DMS 273 (cell line): Measurements from ENCODE around the gene RAET1G.
A peak's percentile ranks its signal among the peaks of the same experiment; 100 is the strongest.
"Not testable (repeated sequence)": the region's sequence is repeated elsewhere in the genome, so short reads cannot be mapped to it uniquely, and the experiment has no call there.

Experiments used
- DNase-seq: peaks from one replicate; lab custom pipeline; 2025; ENCODE audit not compliant: unreplicated experiment; lab: John Stamatoyannopoulos, UW

RAET1G gene

GRCh38 chr6:149897855-149898744 lies 24.8 kb downstream of the RAET1G start, which contains the start of gene RAET1E:
Gene RAET1E (minus strand): TSS chr6:149898113. CDS start chr6:149890901, 7,212 bp downstream.
- peak; percentile 18 for DNase-seq

GRCh38 chr6:149897015-149897697 lies 25.8 kb downstream of the RAET1G start:
- peak; percentile 14 for DNase-seq

DNA sequence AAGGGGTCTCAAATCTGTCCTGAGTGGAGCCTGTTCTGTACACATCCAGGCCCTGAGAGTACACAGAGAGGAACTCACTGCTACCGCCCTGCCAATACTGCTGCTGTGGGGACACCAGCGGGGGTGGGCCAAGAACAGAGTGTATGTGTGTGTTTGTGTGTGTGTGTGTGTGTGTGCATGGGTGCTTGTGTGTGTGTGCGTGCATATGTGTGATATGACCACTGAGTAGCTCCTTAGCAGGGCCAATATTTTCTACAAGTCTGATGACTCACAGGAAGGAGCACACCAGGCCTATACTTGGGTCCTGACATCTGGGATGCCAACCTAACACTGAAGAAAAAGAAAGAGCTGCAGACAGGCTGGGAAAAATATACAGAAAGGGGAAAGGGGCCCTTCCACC lies 26.4 kb downstream of the RAET1G start:
- DNase-seq = no peak

DNA sequence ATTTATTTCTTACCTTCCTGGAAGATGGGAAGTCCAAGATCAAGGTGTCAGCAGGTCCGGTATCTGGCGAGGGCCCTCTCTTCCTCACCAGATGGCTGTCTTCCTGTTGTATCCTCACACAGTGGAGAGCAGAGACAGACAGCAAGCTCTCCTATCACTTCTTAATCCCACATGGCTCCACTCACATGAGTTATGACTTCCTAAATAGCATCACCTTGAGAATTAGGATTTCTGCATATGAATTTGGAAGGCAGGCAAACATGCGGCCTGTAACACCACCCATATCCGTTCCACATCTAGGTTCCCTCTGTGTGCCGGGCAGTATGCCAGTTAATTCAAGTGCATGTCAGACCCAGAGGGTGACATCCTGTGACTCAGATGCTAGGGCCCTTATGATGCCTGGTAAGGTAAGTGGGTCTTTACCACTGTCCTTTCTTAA lies 27.1 kb downstream of the RAET1G start:
- peak; percentile 44 for DNase-seq

GRCh38 chr6:149895048-149895590 lies 27.8 kb downstream of the RAET1G start:
- no peak for DNase-seq

GRCh38 chr6:149891864-149892263 lies 31.1 kb downstream of the RAET1G start:
- DNase-seq = not testable (repeated sequence)

DNA sequence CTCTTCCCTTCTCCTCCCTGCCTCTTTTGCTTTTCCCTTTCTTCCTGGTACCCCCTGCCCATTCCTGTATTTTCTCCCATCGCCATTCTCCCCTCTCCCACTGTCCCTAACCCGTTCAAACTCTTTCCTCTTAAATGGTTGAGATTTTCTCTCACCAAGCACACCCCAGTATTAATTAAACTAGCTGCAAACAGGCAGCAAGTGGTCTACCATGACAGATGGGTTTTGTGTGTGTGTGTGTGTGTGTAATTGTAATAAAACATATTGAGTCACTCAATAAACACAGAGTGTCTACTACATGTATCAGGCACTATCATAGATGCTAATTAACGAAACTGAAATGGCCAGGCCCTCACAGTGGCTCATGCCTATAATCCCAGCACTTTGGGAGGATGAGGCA lies 31.7 kb downstream of the RAET1G start:
- no peak for DNase-seq

- no peak for DNase-seq
These were observed 32.3 kb downstream of the RAET1G start for GRCh38 chr6:149890629-149891045.

- DNase-seq = no peak
These were observed 33.6 kb downstream of the RAET1G start for GRCh38 chr6:149889326-149889725.

- DNase-seq = no peak
These were observed 34.3 kb downstream of the RAET1G start for GRCh38 chr6:149888659-149889058.

- DNase-seq = no peak
These were observed 34.8 kb downstream of the RAET1G start for GRCh38 chr6:149888093-149888492.

GRCh38 chr6:149887343-149887742 lies 35.6 kb downstream of the RAET1G start:
- DNase-seq = no peak

GRCh38 chr6:149885888-149886287 lies 37.0 kb downstream of the RAET1G start:
- no peak for DNase-seq

DNA sequence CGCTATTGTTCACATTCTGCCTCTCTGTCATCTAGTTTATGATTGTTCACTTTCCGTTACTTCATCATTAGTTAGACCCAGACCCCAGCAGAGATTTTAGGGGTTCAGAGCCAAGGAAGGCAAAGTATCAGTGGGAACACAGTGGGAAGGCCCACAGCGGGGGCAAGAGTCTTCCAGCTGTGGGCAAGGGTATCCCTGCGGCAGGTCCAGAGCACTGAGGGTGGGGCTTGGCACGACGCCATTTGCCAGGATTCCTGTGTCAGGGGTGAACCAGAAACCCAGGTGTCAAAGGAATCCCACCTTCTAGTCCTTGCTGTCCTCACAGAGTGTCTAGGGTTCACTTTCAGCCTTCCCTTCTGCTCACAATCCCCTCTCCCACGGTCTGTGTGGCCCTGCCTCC lies 38.3 kb downstream of the RAET1G start:
- DNase-seq = no peak

DNA sequence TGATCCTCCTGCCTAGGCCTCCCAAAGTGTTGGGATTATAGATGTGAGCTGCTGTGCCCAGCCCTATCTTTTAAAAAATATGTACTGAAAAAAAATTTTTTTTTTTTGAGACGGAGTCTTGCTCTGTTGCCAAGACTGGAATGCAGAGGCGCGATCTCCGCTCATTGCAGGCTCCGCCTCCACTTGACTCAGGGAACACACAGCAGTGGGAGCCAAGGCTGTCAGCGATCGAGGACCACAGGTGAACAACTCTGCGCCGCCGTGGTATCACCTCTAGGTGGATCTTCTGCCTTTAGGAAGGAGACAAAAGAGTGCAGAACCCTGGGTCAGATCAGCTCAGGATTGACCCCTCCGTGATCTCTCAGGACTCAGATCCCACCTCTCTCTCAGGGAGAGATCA lies 38.7 kb downstream of the RAET1G start:
- DNase-seq = peak; percentile 10

- no peak for DNase-seq
These were observed 41.1 kb downstream of the RAET1G start for GRCh38 chr6:149881860-149882259.

DNA sequence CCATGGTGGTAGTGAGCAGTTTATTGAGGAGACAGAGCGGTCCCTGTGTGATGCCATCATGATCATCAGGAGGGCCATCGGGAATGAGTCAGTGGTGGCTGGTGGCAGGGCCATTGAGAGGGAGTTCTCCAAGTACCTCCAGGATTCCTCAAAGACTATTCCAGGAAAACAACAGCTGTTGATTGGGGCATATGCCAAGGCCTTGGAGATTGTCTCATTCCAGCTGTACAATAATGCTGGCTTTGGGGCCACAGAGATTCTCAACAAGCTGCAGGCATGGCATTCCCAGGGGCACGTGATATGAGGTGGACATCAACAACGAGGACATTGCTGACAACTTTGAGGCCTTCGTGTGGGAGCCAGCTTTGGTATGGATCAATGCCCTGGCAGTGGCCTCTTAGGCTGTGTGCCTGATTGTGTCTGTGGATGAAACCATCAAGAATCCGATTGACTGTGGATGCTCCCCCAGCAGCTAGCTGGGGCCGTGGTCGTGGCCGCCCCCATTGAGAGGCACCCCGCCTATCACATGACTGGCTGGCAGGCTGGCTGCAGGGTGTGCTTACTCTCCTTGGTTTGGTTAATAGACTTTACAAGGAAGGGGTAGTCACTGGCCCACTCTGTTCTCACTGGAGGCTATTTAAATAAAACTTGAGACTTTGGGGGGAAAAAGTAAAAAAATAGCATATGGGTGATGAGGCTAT lies 41.7 kb downstream of the RAET1G start:
- DNase-seq = peak; percentile 38

GRCh38 chr6:149877659-149878058 lies 45.3 kb downstream of the RAET1G start:
- DNase-seq = no peak

DNA sequence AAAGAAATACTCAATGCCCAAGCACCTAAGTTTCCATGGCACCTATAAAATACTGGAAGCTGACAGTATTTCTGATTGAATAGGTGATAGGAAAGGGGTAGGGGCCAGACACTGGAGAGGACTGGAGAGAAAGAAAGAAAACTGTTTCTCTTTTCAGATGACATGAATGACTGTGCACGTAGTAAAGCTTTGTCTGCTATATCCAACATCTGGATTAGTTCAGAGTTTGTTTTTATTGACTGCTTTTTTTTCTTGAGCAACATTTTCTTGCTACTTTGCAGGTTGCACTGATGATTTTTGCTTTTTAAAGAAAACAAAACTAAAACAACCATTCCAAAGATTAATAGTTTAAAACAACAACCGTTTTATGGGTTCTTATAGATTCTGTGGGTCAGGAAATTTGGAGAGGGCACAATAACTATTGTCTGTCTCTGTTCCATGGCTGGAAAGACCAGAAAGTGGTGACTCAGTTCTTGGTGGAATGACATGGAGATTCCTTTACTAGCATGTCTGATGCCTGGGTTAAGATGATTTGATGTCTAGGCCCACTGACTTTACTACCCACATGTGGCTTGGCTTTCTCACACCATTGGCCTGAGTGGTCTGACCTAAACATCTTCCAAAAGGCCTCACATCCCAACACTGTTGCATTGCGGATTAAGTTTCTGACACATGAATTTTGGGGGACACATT lies 46.5 kb downstream of the RAET1G start:
- no peak for DNase-seq

DNA sequence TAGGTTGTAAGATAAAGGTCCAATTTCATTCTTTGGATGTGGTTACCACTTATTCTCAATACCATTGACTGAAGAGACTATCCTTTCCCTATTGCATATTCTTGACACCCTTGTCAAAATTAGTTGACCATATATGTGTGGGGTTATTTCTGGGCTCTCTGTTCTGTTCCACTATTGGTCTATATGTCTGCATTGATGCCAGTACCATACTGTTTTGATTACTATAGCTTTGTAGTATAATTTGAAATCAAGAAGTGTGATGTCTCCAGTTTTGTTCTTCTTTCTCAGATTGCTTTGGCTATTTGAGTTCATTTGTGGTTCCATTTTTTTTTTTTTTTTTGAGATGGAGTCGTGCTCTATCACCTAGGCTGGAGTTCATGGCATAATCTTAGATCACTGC lies 50.7 kb downstream of the RAET1G start:
- no peak for DNase-seq

DNA sequence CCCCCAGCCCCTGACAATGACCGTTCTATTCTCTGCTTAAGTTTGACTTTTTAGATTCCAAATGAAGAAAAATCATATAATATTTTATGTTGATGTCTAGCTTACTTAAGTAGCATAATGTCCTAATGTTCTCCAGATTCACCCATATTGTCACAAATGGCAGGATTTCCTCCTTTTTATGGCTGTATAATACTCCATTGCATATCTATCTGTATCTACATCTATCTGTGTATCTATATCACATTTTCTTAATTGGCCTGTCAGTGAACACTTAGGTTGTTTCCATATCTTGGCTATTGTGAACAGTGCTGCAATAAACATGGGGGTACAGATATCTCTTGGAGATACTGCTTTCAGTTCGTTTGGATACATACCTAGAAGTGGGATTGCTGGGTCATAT lies 51.7 kb downstream of the RAET1G start:
- no peak for DNase-seq
